ENCODE measurements around the gene CACNA1H. TPM values are rescaled to one million over a fixed set of nuclear protein-coding genes. Genes with fewer than 3 reads are reported as not detected.

Gene CACNA1H
- polyA plus RNA-seq, 1 donor, result 9.8 TPM

GRCh38 chr16:1151424-1152122 lies 1.3 kb upstream of the CACNA1H start:
- Histone ChIP-seq H3K4me1 (ENCODE audit: control insufficient read depth, insufficient read depth, low read length) (peaks cover 15% of the 10 kb centered on the region), H3K36me3 (ENCODE audit: control insufficient read depth, insufficient read depth, low read length) (no peaks in the 10 kb centered on the region), H3K27me3 (ENCODE audit: control insufficient read depth, insufficient read depth, low read length) (peaks cover 43% of the 10 kb centered on the region), H3K27ac (ENCODE audit: low read length) (no peak overlapping the region), H3K9me3 (ENCODE audit: control insufficient read depth, low read depth, low read length) (peaks cover 26% of the 10 kb centered on the region), H3K4me3 (ENCODE audit: low read length) (no peak overlapping the region)
- WGBS (ENCODE audit: insufficient coverage, low lambda C conversion rate), result no CpG with 5 or more reads among the region's 18 CpGs
- no peak for DNase-seq

GRCh38 chr16:1152123-1152638 lies 725 bp upstream of the CACNA1H start:
- H3K36me3 ChIP-seq (ENCODE audit: control insufficient read depth, insufficient read depth, low read length), result no peaks in the 10 kb centered on the region
- H3K27ac ChIP-seq (ENCODE audit: low read length), result no peak overlapping the region
- peaks cover 15% of the 10 kb centered on the region for H3K4me1 ChIP-seq (ENCODE audit: control insufficient read depth, insufficient read depth, low read length)
- WGBS (ENCODE audit: insufficient coverage, low lambda C conversion rate), result no CpG with 5 or more reads among the region's 40 CpGs
- peaks cover 24% of the 10 kb centered on the region for H3K9me3 ChIP-seq (ENCODE audit: control insufficient read depth, low read depth, low read length)
- no peak for DNase-seq
- peaks cover 48% of the 10 kb centered on the region for H3K27me3 ChIP-seq (ENCODE audit: control insufficient read depth, insufficient read depth, low read length)
- H3K4me3 ChIP-seq (ENCODE audit: low read length), result no peak overlapping the region

GRCh38 chr16:1153480-1154160 lies 714 bp downstream of the CACNA1H start:
- DNase-seq, result no peak
- no peak overlapping the region for H3K27ac ChIP-seq (ENCODE audit: low read length)
- peaks cover 24% of the 10 kb centered on the region for H3K9me3 ChIP-seq (ENCODE audit: control insufficient read depth, low read depth, low read length)
- no peaks in the 10 kb centered on the region for H3K36me3 ChIP-seq (ENCODE audit: control insufficient read depth, insufficient read depth, low read length)
- H3K4me1 ChIP-seq (ENCODE audit: control insufficient read depth, insufficient read depth, low read length), result peaks cover 15% of the 10 kb centered on the region
- WGBS (ENCODE audit: insufficient coverage, low lambda C conversion rate), result no CpG with 5 or more reads among the region's 94 CpGs
- H3K27me3 ChIP-seq (ENCODE audit: control insufficient read depth, insufficient read depth, low read length), result peaks cover 56% of the 10 kb centered on the region
- peak overlapping the region; percentile 24 for H3K4me3 ChIP-seq (ENCODE audit: low read length)

- Histone ChIP-seq H3K4me1 (ENCODE audit: control insufficient read depth, insufficient read depth, low read length) (peaks cover 15% of the 10 kb centered on the region), H3K27ac (ENCODE audit: low read length) (peak overlapping the region; percentile 33), H3K4me3 (ENCODE audit: low read length) (peak overlapping the region; percentile 24), H3K36me3 (ENCODE audit: control insufficient read depth, insufficient read depth, low read length) (no peaks in the 10 kb centered on the region), H3K27me3 (ENCODE audit: control insufficient read depth, insufficient read depth, low read length) (peaks cover 60% of the 10 kb centered on the region), H3K9me3 (ENCODE audit: control insufficient read depth, low read depth, low read length) (peaks cover 24% of the 10 kb centered on the region)
- DNase-seq, result no peak
- WGBS (ENCODE audit: insufficient coverage, low lambda C conversion rate), result no CpG with 5 or more reads among the region's 31 CpGs
Measured at GRCh38 chr16:1154291-1154886, 1.5 kb downstream of the CACNA1H start.

- peak overlapping the region; percentile 24 for H3K4me3 ChIP-seq (ENCODE audit: low read length)
- no peak for DNase-seq
- peaks cover 15% of the 10 kb centered on the region for H3K4me1 ChIP-seq (ENCODE audit: control insufficient read depth, insufficient read depth, low read length)
- H3K9me3 ChIP-seq (ENCODE audit: control insufficient read depth, low read depth, low read length), result peaks cover 22% of the 10 kb centered on the region
- no peaks in the 10 kb centered on the region for H3K36me3 ChIP-seq (ENCODE audit: control insufficient read depth, insufficient read depth, low read length)
- no CpG with 5 or more reads among the region's 23 CpGs for WGBS (ENCODE audit: insufficient coverage, low lambda C conversion rate)
- H3K27me3 ChIP-seq (ENCODE audit: control insufficient read depth, insufficient read depth, low read length), result peaks cover 65% of the 10 kb centered on the region
- H3K27ac ChIP-seq (ENCODE audit: low read length), result peak overlapping the region; percentile 33
Measured at GRCh38 chr16:1154887-1155331, 2.0 kb downstream of the CACNA1H start.

- H3K9me3 ChIP-seq (ENCODE audit: control insufficient read depth, low read depth, low read length), result peaks cover 21% of the 10 kb centered on the region
- no CpG with 5 or more reads among the region's 20 CpGs for WGBS (ENCODE audit: insufficient coverage, low lambda C conversion rate)
- H3K4me3 ChIP-seq (ENCODE audit: low read length), result no peak overlapping the region
- peaks cover 15% of the 10 kb centered on the region for H3K4me1 ChIP-seq (ENCODE audit: control insufficient read depth, insufficient read depth, low read length)
- peak overlapping the region; percentile 33 for H3K27ac ChIP-seq (ENCODE audit: low read length)
- H3K27me3 ChIP-seq (ENCODE audit: control insufficient read depth, insufficient read depth, low read length), result peaks cover 71% of the 10 kb centered on the region
- no peak for DNase-seq
- H3K36me3 ChIP-seq (ENCODE audit: control insufficient read depth, insufficient read depth, low read length), result no peaks in the 10 kb centered on the region
Measured at GRCh38 chr16:1155353-1156054, 2.6 kb downstream of the CACNA1H start.

GRCh38 chr16:1156055-1156982 lies 3.4 kb downstream of the CACNA1H start:
- Histone ChIP-seq H3K27me3 (ENCODE audit: control insufficient read depth, insufficient read depth, low read length) (peaks cover 68% of the 10 kb centered on the region), H3K9me3 (ENCODE audit: control insufficient read depth, low read depth, low read length) (peaks cover 18% of the 10 kb centered on the region), H3K4me3 (ENCODE audit: low read length) (no peak overlapping the region), H3K27ac (ENCODE audit: low read length) (no peak overlapping the region), H3K4me1 (ENCODE audit: control insufficient read depth, insufficient read depth, low read length) (peaks cover 15% of the 10 kb centered on the region), H3K36me3 (ENCODE audit: control insufficient read depth, insufficient read depth, low read length) (no peaks in the 10 kb centered on the region)
- no CpG with 5 or more reads among the region's 35 CpGs for WGBS (ENCODE audit: insufficient coverage, low lambda C conversion rate)
- no peak for DNase-seq

- Histone ChIP-seq H3K36me3 (ENCODE audit: control insufficient read depth, insufficient read depth, low read length) (no peaks in the 10 kb centered on the region), H3K4me1 (ENCODE audit: control insufficient read depth, insufficient read depth, low read length) (peaks cover 15% of the 10 kb centered on the region), H3K4me3 (ENCODE audit: low read length) (no peak overlapping the region), H3K27ac (ENCODE audit: low read length) (no peak overlapping the region), H3K27me3 (ENCODE audit: control insufficient read depth, insufficient read depth, low read length) (peaks cover 60% of the 10 kb centered on the region), H3K9me3 (ENCODE audit: control insufficient read depth, low read depth, low read length) (peaks cover 12% of the 10 kb centered on the region)
- DNase-seq, result no peak
- no CpG with 5 or more reads among the region's 46 CpGs for WGBS (ENCODE audit: insufficient coverage, low lambda C conversion rate)
Measured at GRCh38 chr16:1156983-1157638, 4.2 kb downstream of the CACNA1H start.
